Stimulated activated CD4-positive, alpha-beta T cell treated with anti-CD3 and anti-CD28 coated beads, Interleukin-12 subunit alpha, Interleukin-12 subunit beta, amount 100 ng/mL, for 24 hours (primary cell): ENCODE results near the gene ITPKB.
"Not testable (repeated sequence)": the region's sequence is repeated elsewhere in the genome, so short reads cannot be mapped to it uniquely, and the experiment has no call there.

ENCODE experiments used
- DNase-seq, 2 experiments: peaks; one replicate each; pipeline ENCODE4 v3.0.0-alpha.2; 2020; ENCODE audit warnings: low read depth in 2 of 2

ITPKB gene

DNA sequence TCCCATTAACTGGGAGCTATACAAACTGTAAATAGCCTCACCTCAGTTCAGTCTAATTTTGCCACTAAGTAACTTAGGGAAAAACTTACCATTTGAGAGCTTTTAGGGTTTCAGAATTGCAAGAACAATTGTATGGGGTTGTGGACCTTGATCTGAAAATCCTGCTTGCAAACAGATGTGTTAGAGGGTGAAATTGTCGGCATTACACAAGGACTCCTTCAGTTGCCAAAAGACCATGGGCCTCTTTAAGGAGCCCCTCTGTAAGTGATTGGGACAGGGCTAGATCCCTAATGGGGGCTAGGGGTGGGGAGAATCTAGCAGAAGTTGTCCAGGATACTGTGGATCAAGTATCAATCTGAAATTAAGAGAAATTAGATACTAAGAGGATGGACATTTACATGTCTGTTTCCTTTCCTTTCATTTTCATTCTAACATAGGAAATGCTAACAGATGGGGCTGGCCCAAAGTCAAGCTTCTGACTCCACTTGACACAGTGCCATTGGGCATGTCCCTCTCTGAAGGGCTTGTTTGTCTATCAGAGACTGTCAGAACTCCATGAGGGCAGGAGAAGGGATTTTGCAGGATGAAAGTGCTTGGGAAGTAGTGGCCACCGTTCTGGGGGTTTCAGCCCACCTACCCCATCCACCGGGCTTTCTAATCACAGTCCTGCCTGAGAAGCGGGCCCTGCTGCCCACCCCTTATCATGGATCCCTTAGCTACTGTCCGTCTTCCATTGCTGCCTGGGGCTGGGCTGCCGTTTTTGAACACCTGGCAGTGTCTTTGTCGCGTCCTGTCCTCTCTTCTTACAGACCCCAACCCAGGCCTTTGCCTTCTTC lies 135.8 kb downstream of the ITPKB start:
- no peak for DNase-seq

DNA sequence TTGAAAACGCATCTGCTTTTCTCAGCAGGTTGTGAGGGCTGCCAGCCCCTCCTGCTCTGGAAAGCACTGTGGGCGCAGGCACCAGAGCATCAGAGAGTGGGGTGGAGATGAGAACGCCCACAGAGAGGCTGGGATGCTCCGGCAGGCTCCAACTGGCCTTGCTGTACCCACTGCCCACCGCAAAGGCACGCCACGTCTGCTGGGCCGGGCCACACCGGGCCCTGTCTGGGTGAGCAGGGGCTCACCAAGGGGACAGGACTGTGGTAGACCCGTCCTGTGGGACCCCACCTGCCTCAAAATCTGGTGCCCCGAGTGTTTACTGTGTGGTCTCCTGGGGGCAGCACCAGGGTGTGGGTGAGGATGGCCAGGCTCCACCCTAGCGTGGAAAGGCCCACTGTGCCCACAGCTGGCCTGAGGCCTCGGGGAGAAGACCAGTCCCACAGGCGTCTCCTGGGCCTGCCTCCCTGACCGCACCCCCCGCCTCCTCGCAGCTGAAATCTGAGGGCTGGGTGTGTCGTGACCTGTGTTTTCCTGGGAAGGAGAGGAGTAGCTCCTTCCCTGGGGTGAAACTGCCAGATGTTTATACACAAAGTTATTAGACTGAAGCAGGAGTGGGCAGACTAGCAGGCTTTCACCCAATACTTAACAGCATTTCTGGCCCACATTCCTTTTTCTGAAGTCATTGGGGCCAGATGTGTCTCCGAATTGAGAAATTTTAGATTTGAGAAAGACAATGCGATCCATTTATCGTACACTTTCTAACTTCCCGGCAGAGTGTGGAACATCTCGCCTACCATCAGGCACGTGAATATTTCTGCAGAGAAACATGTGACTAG lies 136.7 kb downstream of the ITPKB start:
- no peak for DNase-seq

DNA sequence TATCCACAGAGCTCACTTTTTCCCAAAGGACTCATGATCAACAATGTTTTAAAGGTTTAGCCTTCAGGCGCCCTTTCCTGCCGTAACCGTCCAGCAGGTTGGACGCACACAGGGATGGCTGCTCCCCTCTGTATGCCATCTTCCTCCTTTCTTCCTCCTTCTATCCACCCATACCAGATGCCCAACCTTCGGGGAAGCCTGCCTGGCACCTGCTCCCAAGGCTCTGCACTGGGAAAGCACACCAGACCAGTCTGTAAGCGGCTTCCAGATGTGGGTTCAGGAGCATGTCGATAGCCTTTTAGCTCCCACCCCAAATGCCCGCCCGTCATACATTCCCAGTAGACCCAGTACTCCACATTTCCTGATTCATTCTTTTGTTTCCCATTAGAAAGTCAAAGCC lies 137.6 kb downstream of the ITPKB start:
- no peak for DNase-seq

DNA sequence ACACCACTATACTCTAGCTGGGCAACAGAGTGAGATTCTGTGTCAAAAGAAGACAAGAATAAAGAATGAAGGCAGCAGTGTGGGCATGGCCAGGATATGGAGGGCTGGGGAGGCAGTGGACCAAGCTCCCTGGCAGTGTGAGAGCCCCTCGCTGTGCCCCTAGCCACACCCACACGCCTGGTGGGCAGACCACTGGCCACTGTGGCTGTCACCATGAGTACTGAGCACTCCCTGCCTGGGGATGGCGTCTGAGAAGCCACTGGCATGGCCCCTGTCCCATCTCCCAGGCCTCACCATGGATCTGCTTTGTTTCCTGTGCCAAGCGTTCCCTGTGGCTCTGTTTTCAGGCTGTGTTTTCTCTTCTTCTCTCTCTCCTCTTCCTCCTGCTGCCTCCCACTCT lies 138.8 kb downstream of the ITPKB start:
- DNase-seq: no peak

DNA sequence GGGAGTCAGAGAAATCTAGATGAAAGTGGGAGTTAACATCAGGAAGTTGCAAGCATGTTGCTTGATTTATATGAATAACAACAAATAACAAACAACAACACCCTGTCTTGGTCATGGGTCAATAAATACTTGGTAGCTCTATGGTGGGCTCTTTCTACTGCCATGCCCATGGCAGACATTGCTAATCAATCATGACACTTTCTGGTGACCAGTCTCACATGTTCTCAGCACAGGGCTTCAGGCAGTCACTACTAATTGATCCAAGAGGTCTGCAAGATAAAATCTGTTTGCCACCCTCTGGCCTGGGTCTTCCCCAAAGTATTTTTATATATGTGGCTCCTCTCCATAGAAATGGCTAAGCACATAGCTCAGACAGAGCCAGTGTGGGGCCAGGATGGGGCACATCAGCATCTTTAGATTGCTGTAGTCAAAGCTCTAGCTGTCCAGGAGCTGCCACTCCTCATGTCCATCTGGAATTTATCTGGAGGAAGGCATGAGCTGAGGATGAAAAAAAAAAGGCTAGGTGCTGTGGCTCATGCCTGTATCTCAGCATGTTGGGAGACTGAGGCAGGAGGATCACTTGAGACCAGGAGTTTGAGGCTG lies 139.3 kb downstream of the ITPKB start:
- no peak for DNase-seq

DNA sequence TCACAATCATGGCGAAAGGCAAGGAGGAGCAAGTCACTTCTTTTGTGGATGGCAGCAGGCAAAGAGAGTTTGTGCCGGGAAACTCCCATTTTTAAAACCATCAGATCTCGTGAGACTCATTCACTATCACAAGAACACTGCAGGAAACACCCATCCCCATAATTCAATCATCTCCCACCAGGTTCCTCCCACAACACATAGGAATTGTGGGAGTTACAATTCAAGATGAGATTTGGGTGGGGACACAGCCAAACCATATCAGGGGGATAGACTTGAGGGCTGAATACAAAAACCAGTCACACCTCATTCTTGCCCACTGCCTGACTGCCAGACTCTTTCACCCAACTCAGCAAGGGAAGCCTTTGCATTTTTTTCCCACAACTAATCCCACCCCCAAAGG lies 140.1 kb downstream of the ITPKB start:
- not testable (repeated sequence) for DNase-seq

DNA sequence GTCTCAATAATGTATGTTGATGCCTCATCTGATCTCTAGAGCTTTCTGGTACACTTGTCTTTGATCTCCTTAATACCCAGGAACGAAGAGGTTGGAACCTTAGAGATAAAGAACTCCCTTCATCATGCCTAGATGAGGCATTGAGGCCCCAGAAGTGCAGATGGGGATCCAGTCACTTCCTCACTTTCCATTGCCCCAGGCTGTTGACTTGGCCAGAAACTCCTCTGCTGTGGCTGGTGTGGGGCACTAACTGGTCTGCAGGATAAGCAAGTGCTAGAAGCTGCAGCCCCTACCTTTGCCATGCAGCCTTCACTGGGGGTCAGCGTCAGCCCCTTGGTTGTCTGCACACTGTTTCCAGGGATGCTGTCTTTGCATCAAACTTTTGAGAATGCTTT lies 140.6 kb downstream of the ITPKB start:
- no peak for DNase-seq

DNA sequence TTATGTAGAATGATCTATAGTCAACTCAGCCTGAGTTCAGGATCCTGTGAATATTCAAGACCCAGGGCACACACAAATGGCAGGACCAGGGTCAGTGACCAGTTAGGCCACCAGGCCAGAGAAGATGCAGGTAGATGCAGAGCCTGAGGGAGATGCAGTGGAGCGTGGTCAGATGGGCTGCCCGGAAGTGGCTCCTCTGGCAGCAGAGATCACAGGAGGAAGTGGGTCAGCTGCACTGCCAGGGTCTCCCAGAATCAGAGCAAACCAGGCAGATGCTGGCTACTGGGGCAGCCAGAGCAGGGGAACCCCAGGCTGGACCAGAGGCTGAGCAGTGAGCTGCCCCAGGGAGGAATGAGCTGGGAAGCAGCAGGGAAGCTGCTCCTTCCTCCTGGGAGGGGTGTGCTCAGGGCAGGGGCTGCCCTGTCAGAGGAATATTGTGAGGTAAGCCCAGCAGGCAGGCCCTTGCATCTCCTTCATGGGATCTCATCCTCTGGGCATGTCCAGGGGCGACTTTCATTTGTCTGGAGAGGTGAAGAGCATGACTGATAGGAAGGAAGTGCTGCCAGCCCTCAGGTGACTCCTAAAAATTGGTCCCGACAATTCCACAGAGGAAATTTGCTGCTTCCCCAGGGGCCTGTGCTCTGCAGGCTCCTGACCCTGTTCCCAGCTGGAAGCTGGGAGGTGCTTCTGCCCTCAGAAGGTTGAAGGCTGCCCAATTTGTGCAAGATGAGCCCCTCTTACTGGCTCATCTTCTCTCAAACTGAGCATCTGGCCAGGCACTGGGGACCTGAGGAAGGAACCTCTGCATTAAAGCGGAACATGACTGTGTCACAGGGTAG lies 141.2 kb downstream of the ITPKB start:
- no peak for DNase-seq

DNA sequence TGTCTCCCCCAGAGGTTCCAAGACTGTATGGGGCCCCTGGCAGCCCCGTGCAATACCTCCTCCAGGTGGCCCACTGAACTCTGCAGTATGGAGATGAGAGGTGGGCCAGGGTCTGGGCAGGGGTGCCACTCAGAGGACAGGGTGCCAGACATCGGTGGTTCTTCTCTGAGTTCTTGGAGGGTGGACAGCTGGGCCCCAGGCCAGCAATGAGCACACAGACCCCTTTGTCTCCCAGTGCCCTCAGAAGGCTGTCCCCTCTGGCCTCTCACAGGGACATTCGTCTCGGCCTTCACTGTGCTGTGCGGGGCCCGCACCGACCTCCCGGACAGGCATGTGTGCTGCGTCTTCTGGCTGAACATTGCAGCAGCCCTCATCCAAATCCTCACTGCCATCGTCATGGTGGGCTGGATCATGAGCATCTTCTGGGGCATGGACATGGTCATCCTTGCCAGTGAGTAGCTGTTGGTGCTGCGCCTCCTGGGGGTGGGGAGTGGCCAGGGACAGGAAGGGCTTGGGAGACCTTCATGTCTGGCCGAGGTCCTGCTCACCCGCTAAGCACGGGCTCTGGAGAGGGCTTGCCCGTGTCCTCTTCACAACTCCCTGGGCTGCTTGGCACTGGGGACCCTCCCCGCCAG lies 142.4 kb downstream of the ITPKB start:
- DNase-seq: no peak

DNA sequence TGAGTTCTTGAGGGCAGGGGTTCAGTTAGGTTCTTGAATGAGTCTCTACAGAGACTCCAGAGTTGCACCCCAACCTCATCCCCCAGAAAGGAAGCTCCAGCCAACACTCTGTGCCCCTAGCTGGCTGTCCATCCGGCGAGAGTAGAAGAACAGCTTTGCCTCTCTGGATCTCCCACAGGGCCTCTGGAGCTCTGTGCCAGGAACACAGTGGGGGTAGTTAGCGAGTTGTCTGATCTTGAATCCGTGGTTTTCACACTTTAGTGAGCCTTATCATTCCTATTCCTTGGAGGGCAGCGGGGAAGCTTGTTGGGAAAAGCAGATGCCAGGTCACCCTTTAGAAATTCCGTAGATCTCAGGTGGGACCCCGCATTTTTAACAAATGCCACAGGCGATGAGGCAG lies 145.5 kb downstream of the ITPKB start:
- no peak for DNase-seq

DNA sequence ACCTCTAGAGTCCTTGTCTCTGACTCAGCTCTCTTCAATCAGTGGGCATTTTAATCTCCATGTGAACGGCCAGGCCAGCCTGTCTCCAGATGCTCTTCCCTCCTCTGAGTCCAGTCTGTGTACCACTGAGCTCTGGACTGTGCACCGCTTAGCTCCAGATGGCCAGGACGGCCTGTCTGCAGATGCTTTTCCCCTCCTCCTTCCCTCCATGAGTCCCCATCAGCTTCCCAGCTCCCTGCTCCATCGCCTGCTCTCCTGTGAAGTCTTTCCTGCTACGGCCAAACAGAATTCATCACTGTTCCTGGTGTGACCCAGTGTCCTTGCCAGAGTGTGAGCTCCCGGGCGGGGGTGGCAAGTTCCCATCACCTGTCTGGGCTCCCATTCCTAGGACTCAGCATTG lies 148.5 kb downstream of the ITPKB start:
- no peak for DNase-seq

DNA sequence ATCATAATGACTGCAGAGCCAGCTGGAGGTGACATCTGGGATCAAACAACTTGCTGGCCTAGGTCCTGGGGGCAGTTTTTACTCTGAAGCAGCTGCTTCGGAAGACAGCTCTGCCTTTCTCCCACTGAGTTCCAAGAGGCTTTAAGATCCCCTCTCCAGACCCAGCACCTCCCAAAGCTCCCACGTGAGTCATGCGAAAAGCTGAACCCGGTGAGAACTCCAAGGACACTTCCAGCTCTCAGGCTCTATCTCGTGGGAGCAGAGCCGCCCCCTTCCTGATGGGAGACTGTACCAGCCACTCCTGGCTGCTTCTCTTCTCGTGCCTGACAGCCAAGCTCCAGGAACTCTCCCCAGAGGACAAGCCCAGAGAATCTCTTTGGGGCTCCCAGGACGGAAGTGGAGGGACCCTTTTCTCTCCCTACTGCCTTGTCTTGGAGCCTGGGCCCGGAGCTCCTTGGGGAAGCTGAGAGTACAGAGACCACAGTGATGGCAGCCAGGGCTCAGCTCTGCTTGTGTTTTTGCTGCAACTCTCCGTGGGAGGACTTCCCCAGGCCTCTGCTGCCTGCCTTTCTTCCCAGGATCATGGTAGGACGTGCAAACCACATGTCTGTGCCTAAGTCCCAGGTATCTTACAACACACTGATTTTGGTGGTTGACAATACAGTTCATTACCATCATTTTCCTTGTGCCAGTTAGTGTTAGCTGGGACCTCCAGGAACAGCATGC lies 149.9 kb downstream of the ITPKB start:
- no peak for DNase-seq

DNA sequence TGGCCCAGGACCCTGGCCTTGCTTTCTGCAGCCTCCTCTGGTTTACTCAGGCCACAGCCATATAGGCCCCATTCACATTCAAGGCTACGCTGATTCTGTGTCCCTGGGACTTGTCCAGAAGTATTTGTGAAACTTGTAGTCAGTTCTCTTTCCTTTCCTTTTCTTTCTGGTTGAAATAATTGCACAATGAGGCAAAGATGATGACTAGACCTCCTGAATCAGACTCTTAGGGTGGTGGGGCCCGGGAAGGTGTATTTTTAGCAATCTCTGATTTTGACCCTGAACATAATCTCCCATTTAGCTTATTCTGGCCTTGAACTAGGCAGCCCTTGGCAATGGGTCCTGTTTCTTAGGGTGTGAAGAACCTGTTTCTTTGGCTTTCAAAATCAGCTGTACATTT lies 150.6 kb downstream of the ITPKB start:
- DNase-seq: no peak

DNA sequence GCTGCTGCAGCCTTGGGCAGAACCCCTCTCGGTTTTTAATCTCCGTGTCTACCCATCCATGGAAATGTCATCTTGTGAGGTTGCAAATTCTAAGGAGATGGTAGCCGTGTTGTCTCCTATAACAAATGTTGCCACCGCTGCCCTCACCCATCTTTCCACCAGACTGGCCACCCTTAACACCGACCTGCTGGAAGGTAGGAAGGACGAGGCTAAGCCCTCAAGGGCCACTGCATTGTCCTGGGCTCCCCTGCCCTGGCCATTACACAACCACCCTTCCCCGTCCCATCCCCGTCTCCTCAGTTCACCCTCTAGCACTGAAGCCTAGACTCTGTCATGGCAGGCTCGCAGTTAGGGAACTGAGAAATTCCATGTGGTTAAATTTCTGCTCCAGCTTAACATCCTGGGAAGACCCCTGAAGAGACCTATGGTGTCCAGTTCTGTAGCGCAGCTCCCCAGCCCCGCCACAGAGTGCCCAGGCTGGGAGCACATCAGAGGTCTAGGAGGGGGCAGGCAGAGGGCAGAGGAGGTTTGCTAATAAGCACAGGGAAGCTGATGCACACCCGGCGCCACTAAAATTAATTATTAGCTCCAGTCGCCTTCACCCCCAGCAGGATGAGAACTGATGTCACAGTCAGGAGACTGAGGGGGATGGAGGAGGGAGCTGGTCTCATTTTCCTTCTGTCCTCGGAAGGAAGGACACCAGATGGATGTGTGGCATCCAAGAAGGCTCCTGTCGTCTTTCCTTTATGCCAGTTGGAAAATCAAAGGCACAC lies 152.2 kb downstream of the ITPKB start:
- DNase-seq: no peak

DNA sequence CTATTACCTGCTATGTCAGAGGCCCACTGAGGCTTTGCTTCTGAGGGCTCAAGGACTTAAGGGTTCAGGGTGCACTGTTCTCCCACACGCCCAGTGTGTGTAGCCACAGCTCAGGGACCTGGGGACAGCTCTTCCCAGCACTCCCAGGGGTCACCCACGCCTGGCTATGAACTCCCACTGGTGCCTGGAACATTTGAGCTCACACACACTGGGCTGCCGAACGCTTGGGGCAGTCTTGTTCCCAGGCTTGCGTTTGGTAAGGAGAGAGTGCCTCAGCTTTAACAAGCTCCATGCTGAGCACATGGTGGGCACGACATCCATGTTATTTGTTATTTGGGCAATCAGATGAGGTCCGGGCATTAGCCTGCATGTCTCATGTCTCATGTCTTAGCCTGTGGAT lies 153.0 kb downstream of the ITPKB start:
- no peak for DNase-seq

DNA sequence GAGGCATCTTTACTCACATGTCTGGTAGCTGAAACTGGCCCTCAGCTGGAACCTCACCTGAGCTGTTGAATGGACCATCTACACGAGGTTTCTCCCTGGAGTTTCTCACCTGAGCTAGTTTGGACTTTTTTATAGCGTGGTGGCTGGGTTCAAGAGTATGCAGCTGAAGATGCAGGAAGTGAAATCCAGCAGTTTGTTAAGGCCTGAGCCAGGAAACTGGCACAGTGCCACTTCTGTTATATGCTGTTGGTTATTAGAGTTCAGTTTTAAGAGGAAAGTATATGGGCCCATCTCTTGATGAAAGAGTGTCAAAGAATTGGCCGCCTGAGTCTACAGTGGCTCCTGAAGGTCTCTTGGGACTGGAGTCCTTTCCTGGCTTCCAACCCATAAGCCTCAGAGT lies 154.9 kb downstream of the ITPKB start:
- DNase-seq: no peak

DNA sequence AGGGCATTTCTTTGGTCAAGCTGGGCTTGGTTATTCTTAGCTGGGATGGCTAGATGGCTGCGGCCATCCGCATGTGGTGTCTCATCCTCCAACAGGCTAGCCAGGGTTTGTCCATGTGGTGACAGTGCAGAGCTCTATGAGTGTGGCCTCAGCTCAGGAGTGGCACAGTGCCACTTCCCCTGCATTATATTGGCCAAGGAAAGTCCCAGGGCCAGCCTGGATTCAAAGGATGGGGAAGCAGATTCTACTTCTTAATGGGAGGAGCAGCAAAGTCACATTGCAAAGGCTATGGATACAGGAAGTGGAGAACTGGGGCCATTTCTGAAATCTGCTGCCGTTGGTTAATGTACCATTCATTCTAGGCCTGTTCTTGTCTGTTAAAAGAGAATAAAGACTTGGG lies 156.1 kb downstream of the ITPKB start:
- DNase-seq: no peak
